B cell (primary cell): ENCODE data around the gene FURIN. TPM values are rescaled to one million over a fixed set of nuclear protein-coding genes. Genes with fewer than 3 reads are reported as not detected.

Experiments
- ATAC-seq: fragments of 200-7000 bp; cut with Tn5 transposase; one replicate; pipeline ENCODE4 v1.10.0; 2021; ENCODE audit warnings: low read depth, mild to moderate bottlenecking, moderate number of reproducible peaks, moderate library complexity
- CTCF ChIA-PET: fragments of 350-600 bp; sonication (Branson Sonifier 250); formaldehyde crosslinking; loops from one replicate; lab custom pipeline; 2021; ENCODE audit warnings: antibody characterized with exemption, inconsistent platforms; lab: Charles Lee
- POLR2A ChIA-PET: fragments of 350-600 bp; sonication (Branson Sonifier 250); formaldehyde crosslinking; loops from one replicate; lab custom pipeline; 2021; ENCODE audit warnings: antibody characterized with exemption; lab: Charles Lee
- DNase-seq: peaks from one replicate; pipeline ENCODE4 v3.0.0; 2013
- H2AFZ ChIP-seq: 2 replicates; pipeline ENCODE4 v1.6.1; 2012; ENCODE audit warnings: mild to moderate bottlenecking, low read depth, low read length; ENCODE audit not compliant: insufficient read depth, poor library complexity, severe bottlenecking
- H3K27ac ChIP-seq, 2 donors: 1 replicate in 1 of 2; 2 replicates in 1 of 2; pipeline ENCODE4 v1.5.1; 2012 to 2013; ENCODE audit warnings: low read length in 2 of 2, mild to moderate bottlenecking in 2 of 2, moderate library complexity in 1 of 2
- H3K27me3 ChIP-seq, 4 experiments: fragments of 200-600 bp in 1 of 4; sonication (generic) in 1 of 4; replicated peaks in 1 of 4; 1 replicate in 2 of 4; 2 replicates in 2 of 4; pipeline versions ENCODE4 v1.6.1 to v1.7.0; 2013 to 2016; ENCODE audit warnings: low read length in 3 of 4, mild to moderate bottlenecking in 2 of 4, mixed read lengths in 1 of 4, moderate library complexity in 1 of 4; ENCODE audit not compliant: insufficient read depth in 4 of 4, control insufficient read depth in 3 of 4; ENCODE audit errors: control extremely low read depth in 1 of 4
- H3K36me3 ChIP-seq, 2 experiments: replicated peaks in 1 of 2; 1 replicate in 1 of 2; 2 replicates in 1 of 2; pipeline versions ENCODE4 v1.6.1 to v1.7.1; 2013; ENCODE audit warnings: low read length in 1 of 2; ENCODE audit not compliant: insufficient read depth in 2 of 2, control insufficient read depth in 1 of 2; ENCODE audit errors: control extremely low read depth in 1 of 2, extremely low read depth in 1 of 2
- H3K4me1 ChIP-seq, 2 donors: fragments of 200-600 bp in 1 of 2; sonication (generic) in 1 of 2; 1 replicate in 1 of 2; 2 replicates in 1 of 2; pipeline versions ENCODE4 v1.5.1 to v1.6.1; 2013 to 2017; ENCODE audit warnings: low read length in 2 of 2; ENCODE audit not compliant: control insufficient read depth in 2 of 2, insufficient read depth in 2 of 2
- H3K4me2 ChIP-seq: replicated peaks from 2 replicates; pipeline ENCODE3; 2012; ENCODE audit warnings: mild to moderate bottlenecking, low read depth, low read length; ENCODE audit not compliant: poor library complexity, severe bottlenecking
- H3K4me3 ChIP-seq, 5 experiments: fragments of 200-600 bp in 1 of 5; sonication (generic) in 1 of 5; 1 replicate in 3 of 5; 2 replicates in 2 of 5; pipeline versions ENCODE4 v1.5.1 to v1.7.0; 2011 to 2016; ENCODE audit warnings: low read length in 4 of 5, mild to moderate bottlenecking in 4 of 5, low read depth in 2 of 5, control low read depth in 1 of 5, moderate library complexity in 1 of 5; ENCODE audit not compliant: insufficient read depth in 1 of 5; ENCODE audit errors: control extremely low read depth in 1 of 5, extremely low read depth in 1 of 5
- H3K79me2 ChIP-seq: fragments of 200-600 bp; sonication (generic); one replicate; pipeline ENCODE4 v1.6.0; 2016; ENCODE audit warnings: low read length; ENCODE audit not compliant: control insufficient read depth, insufficient read depth
- H3K9ac ChIP-seq: fragments of 200-600 bp; sonication (generic); 2 replicates; pipeline ENCODE4 v1.6.1; 2017; ENCODE audit warnings: mild to moderate bottlenecking, low read length, moderate library complexity
- H3K9me3 ChIP-seq, 3 donors: one replicate each; pipeline versions ENCODE4 v1.6.1 to v1.7.1; 2013; ENCODE audit warnings: low read length in 2 of 3; ENCODE audit not compliant: control insufficient read depth in 2 of 3, insufficient read depth in 1 of 3; ENCODE audit errors: control extremely low read depth in 1 of 3
- H4K20me1 ChIP-seq: 2 replicates; pipeline ENCODE4 v1.6.0; 2012; ENCODE audit warnings: mild to moderate bottlenecking, low read length; ENCODE audit not compliant: insufficient read depth, control insufficient read depth, poor library complexity, severe bottlenecking
- H3K27ac Mint-ChIP-seq: one replicate; pipeline ENCODE4 v1.8.0; 2021; ENCODE audit warnings: mixed read lengths
- H3K27me3 Mint-ChIP-seq: one replicate; pipeline ENCODE4 v1.8.0; 2021; ENCODE audit warnings: mixed read lengths
- H3K4me1 Mint-ChIP-seq: one replicate; pipeline ENCODE4 v1.8.0; 2021; ENCODE audit warnings: mixed read lengths
- H3K4me3 Mint-ChIP-seq: one replicate; pipeline ENCODE4 v1.8.0; 2021; ENCODE audit warnings: mixed read lengths
- H3K9me3 Mint-ChIP-seq: one replicate; pipeline ENCODE4 v1.8.0; 2022; ENCODE audit warnings: mixed read lengths; ENCODE audit not compliant: insufficient read depth
- CTCF ChIP-seq: fragments of 200-600 bp; IDR thresholded peaks from one replicate; pipeline ENCODE4 v1.8.0; 2022; ENCODE audit warnings: antibody characterized with exemption, mild to moderate bottlenecking
- EZH2 ChIP-seq: IDR thresholded peaks from 2 replicates; pipeline ENCODE4 v1.6.1; 2012; ENCODE audit warnings: borderline replicate concordance, low read depth, mild to moderate bottlenecking, moderate library complexity, low read length; ENCODE audit not compliant: insufficient read depth, poor library complexity, severe bottlenecking
- WGBS: methylation state at CpG from one replicate; pipeline ENCODE4 v1.1.5; 2013; ENCODE audit warnings: missing lambda C conversion rate; ENCODE audit not compliant: insufficient coverage; 5-methylcytosine and 5-hydroxymethylcytosine counted together
- intact Hi-C: fragments of 100-400 bp; cut with micrococcal nuclease; formaldehyde crosslinking; loops from one replicate; pipeline ENCODE4 v1.10.0; 2022
- polyA plus RNA-seq: library from polyadenylated mRNA; depleted of rRNA; stranded (reverse); fragments of >200 nt; gene quantifications from 2 replicates; pipeline ENCODE4 v1.2.3, GENCODE V29; 2012
- total RNA-seq, 2 donors: library from RNA; stranded (reverse); fragments of 120-200 nt in 1 of 2; gene quantifications; 1 replicate in 1 of 2; 2 replicates in 1 of 2; pipeline versions ENCODE4 v1.2.3 to v1.2.4, GENCODE V29; 2013 to 2022

FURIN gene
- total and polyA plus RNA-seq, 2 donors (not counting 1 experiment from before 2014, with no cell fraction given): 31.6 to 66.7 TPM

- no peaks in the 10 kb centered on the region for H3K9me3 Mint-ChIP-seq
- intact Hi-C loops: loop anchor here (5.0 kb wide), 1 partner anchor 36 kb away; no protein-coding TSS in a partner anchor
- Histone ChIP-seq H2AFZ (no peak overlapping the region), H3K27me3 (no peaks in the 10 kb centered on the region), H3K4me3 (no peak overlapping the region), H3K36me3 (no peaks in the 10 kb centered on the region), H4K20me1 (no peaks in the 10 kb centered on the region), H3K4me1 (peaks cover 54 to 56% of the 10 kb centered on the region in 2 donors), H3K9ac (no peak overlapping the region), H3K4me2 (no peak overlapping the region), H3K27ac (no peak overlapping the region), H3K9me3 (no peaks in the 10 kb centered on the region), H3K79me2 (no peaks in the 10 kb centered on the region)
- peaks cover 54% of the 10 kb centered on the region for H3K4me1 Mint-ChIP-seq
- TF ChIP-seq EZH2: no peak
- no peak for TF ChIP-seq CTCF
- POLR2A ChIA-PET: interaction anchor here (2.0 to 2.9 kb wide), 3 partner anchors 11 to 33 kb away, joined by 5 to 28 read pairs (median 12); no protein-coding TSS in a partner anchor
- DNase-seq (no peak), ATAC-seq (no peak)
- no peaks in the 10 kb centered on the region for H3K27me3 Mint-ChIP-seq
- CTCF ChIA-PET: interaction anchor here (1.0 to 2.5 kb wide), 5 partner anchors 9 to 83 kb away, joined by 4 to 12 read pairs (median 7); partner anchors contain the start of gene UNC45A
- peak overlapping the region; percentile 41 for H3K27ac Mint-ChIP-seq
- WGBS: 100% methylated on average over 1 of the region's 6 CpGs
- H3K4me3 Mint-ChIP-seq: peak overlapping the region; percentile 66
These were observed 17.3 kb upstream of the FURIN start for GRCh38 chr15:90851114-90851513.

DNA sequence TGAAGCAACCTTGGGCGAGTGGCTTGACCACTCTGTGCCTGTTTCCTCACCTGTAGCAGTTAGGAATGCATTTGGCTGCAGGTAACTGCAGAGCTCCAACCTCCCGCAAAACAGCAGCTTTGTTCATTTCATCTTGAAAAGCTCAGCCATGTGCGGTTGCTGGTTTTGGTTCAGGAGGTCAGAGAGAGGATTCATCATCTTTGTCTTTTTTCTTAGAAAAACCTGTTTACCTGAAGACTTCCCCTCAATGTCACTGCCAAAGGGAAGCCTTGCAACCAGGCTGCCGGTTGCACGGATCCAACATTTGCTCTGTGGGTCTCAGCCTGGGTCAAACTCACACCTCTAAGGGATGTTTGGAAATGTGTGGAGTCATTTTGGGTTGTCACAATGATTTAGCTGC is 16.4 kb upstream of the FURIN start:
- WGBS: 90% methylated on average over 2 of the region's 5 CpGs

More for the DNA sequence above, 16.4 kb upstream of the FURIN start:
- Mint-ChIP-seq H3K4me3 (peak overlapping the region; percentile 66), H3K27ac (peak overlapping the region; percentile 76), H3K27me3 (no peaks in the 10 kb centered on the region), H3K4me1 (peaks cover 59% of the 10 kb centered on the region), H3K9me3 (no peaks in the 10 kb centered on the region)
- no peaks in the 10 kb centered on the region for H3K9me3 ChIP-seq
- H4K20me1 ChIP-seq: no peaks in the 10 kb centered on the region
- peaks cover 62 to 64% of the 10 kb centered on the region in 2 donors for H3K4me1 ChIP-seq
- ChIA-PET POLR2A (interaction anchor here (0.6 to 2.9 kb wide), 6 partner anchors 10 to 35 kb away, joined by 3 to 28 read pairs (median 6); no protein-coding TSS in a partner anchor), CTCF (interaction anchor here (1.6 to 2.1 kb wide), 5 partner anchors 12 to 83 kb away, joined by 3 to 8 read pairs (median 7); partner anchors contain the start of gene UNC45A)
- DNase-seq (no peak), ATAC-seq (no peak)
- peak overlapping the region; percentile 15 for H3K9ac ChIP-seq
- H3K4me2 ChIP-seq: peak overlapping the region; percentile 78
- peak overlapping the region in 1 of 5 experiments; percentile 16 for H3K4me3 ChIP-seq
- H2AFZ ChIP-seq: no peak overlapping the region
- H3K79me2 ChIP-seq: no peaks in the 10 kb centered on the region
- intact Hi-C loops: loop anchor here (5.0 kb wide), 1 partner anchor 35 kb away; no protein-coding TSS in a partner anchor
- TF ChIP-seq EZH2: no peak
- TF ChIP-seq CTCF: no peak
- no peak overlapping the region for H3K27ac ChIP-seq
- H3K27me3 ChIP-seq: no peaks in the 10 kb centered on the region
- H3K36me3 ChIP-seq: no peaks in the 10 kb centered on the region
